Liver (tissue), 9 donors: ENCODE results near the gene RAB4B. TPM values are rescaled to one million over a fixed set of nuclear protein-coding genes. Genes with fewer than 3 reads are reported as not detected.

ENCODE experiments used
- DNase-seq: peaks from one replicate; pipeline ENCODE4 v3.0.0-alpha.2; 2017; ENCODE audit warnings: low spot score
- H3K27ac ChIP-seq, 2 donors: one replicate each; pipeline ENCODE4 v1.7.0; 2013; ENCODE audit warnings: inconsistent platforms in 2 of 2, low read length in 2 of 2, control low read depth in 1 of 2, low read depth in 1 of 2, mild to moderate bottlenecking in 1 of 2
- H3K27me3 ChIP-seq, 4 donors: one replicate each; pipeline versions ENCODE4 v1.6.1 to v1.7.0; 2013; ENCODE audit warnings: low read length in 3 of 4, inconsistent platforms in 1 of 4, mild to moderate bottlenecking in 1 of 4, moderate library complexity in 1 of 4; ENCODE audit not compliant: control insufficient read depth in 4 of 4, insufficient read depth in 4 of 4
- H3K36me3 ChIP-seq, 4 donors: one replicate each; pipeline versions ENCODE4 v1.6.1 to v1.7.0; 2013; ENCODE audit warnings: low read length in 3 of 4, mild to moderate bottlenecking in 3 of 4, low read depth in 1 of 4, moderate library complexity in 1 of 4; ENCODE audit not compliant: control insufficient read depth in 4 of 4, insufficient read depth in 3 of 4
- H3K4me1 ChIP-seq, 4 donors: one replicate each; pipeline versions ENCODE4 v1.6.1 to v1.7.0; 2013; ENCODE audit warnings: low read length in 3 of 4, mild to moderate bottlenecking in 3 of 4, moderate library complexity in 1 of 4; ENCODE audit not compliant: control insufficient read depth in 4 of 4, insufficient read depth in 4 of 4
- H3K4me3 ChIP-seq, 3 donors: one replicate each; pipeline versions ENCODE4 v1.6.1 to v1.7.0; 2013; ENCODE audit warnings: low read length in 3 of 3, control low read depth in 1 of 3, low read depth in 1 of 3, mild to moderate bottlenecking in 1 of 3
- H3K9ac ChIP-seq, 2 donors: one replicate each; pipeline ENCODE4 v1.7.0; 2013; ENCODE audit warnings: low read length in 2 of 2, mild to moderate bottlenecking in 2 of 2, moderate library complexity in 2 of 2, control low read depth in 1 of 2, low read depth in 1 of 2
- H3K9me3 ChIP-seq, 4 donors: one replicate each; pipeline versions ENCODE4 v1.6.1 to v1.7.0; 2013; ENCODE audit warnings: low read length in 3 of 4; ENCODE audit not compliant: control insufficient read depth in 4 of 4
- ATF3 ChIP-seq: IDR thresholded peaks from 2 replicates; pipeline ENCODE4 v1.6.1; 2016; ENCODE audit warnings: antibody characterized with exemption
- CTCF ChIP-seq: fragments of 150-350 bp; IDR thresholded peaks from 2 replicates; pipeline ENCODE4 v1.5.1; 2017; ENCODE audit warnings: improper control_type of control experiment, low read depth, low read length; ENCODE audit not compliant: missing input control
- EGR1 ChIP-seq, 2 donors: IDR thresholded peaks; 2 replicates each; pipeline ENCODE4 v1.6.1; 2016 to 2018; ENCODE audit warnings: antibody characterized with exemption in 2 of 2, low read depth in 2 of 2
- FOXA1 ChIP-seq: IDR thresholded peaks from 2 replicates; pipeline ENCODE4 v1.6.1; 2016; ENCODE audit warnings: antibody characterized with exemption
- FOXA2 ChIP-seq: IDR thresholded peaks from 2 replicates; pipeline ENCODE4 v1.6.1; 2016; ENCODE audit warnings: antibody characterized with exemption
- GABPA ChIP-seq, 2 donors: IDR thresholded peaks in 1 of 2; conservative IDR thresholded peaks in 1 of 2; 2 replicates each; pipeline ENCODE4 v1.6.1; 2016; ENCODE audit warnings: antibody characterized with exemption in 2 of 2, mild to moderate bottlenecking in 1 of 2, moderate library complexity in 1 of 2
- HNF4A ChIP-seq, 2 donors: conservative IDR thresholded peaks; 2 replicates each; pipeline ENCODE4 v1.6.1; 2016; ENCODE audit warnings: antibody characterized with exemption in 2 of 2, mild to moderate bottlenecking in 2 of 2
- HNF4G ChIP-seq: IDR thresholded peaks from 2 replicates; pipeline ENCODE4 v1.6.1; 2016; ENCODE audit warnings: antibody characterized with exemption
- JUND ChIP-seq, 2 donors: IDR thresholded peaks; 2 replicates each; pipeline ENCODE4 v1.6.1; 2016; ENCODE audit warnings: antibody characterized with exemption in 2 of 2
- MAX ChIP-seq: IDR thresholded peaks from 2 replicates; pipeline ENCODE4 v1.6.1; 2016; ENCODE audit warnings: antibody characterized with exemption
- NR2F2 ChIP-seq: IDR thresholded peaks from 2 replicates; pipeline ENCODE4 v1.6.1; 2016; ENCODE audit warnings: antibody characterized with exemption
- RAD21 ChIP-seq, 2 donors: IDR thresholded peaks; 2 replicates each; pipeline ENCODE4 v1.6.1; 2016; ENCODE audit warnings: antibody characterized with exemption in 2 of 2, mild to moderate bottlenecking in 2 of 2
- REST ChIP-seq: IDR thresholded peaks from 2 replicates; pipeline ENCODE4 v1.6.1; 2016; ENCODE audit warnings: antibody characterized with exemption, mild to moderate bottlenecking
- RXRA ChIP-seq, 2 donors: IDR thresholded peaks; 2 replicates each; pipeline ENCODE4 v1.6.1; 2017 to 2018; ENCODE audit warnings: antibody characterized with exemption in 2 of 2, mild to moderate bottlenecking in 1 of 2
- SP1 ChIP-seq: IDR thresholded peaks from 2 replicates; pipeline ENCODE4 v1.6.1; 2018; ENCODE audit warnings: antibody characterized with exemption, mild to moderate bottlenecking
- TAF1 ChIP-seq: conservative IDR thresholded peaks from 2 replicates; pipeline ENCODE4 v1.6.1; 2016; ENCODE audit warnings: antibody characterized with exemption, mild to moderate bottlenecking
- YY1 ChIP-seq: IDR thresholded peaks from 2 replicates; pipeline ENCODE4 v1.6.1; 2016; ENCODE audit warnings: antibody characterized with exemption, mild to moderate bottlenecking
- WGBS: extraction: QIAGEN DNeasy Blood & Tissue Kit; methylation state at CpG from one replicate; pipeline ENCODE4 v1.1.7; 2013; 5-methylcytosine and 5-hydroxymethylcytosine counted together
- polyA plus RNA-seq, 2 donors: library from polyadenylated mRNA; stranded (reverse) in 1 of 2; unstranded in 1 of 2; fragments of 200-250 nt in 1 of 2; fragments of >200 nt in 1 of 2; fragmentation: Nextera tagmentation in 1 of 2; extraction: Ambion mirVana in 1 of 2; gene quantifications; one replicate each; pipeline versions ENCODE4 v1.2.1 to v1.2.3, GENCODE V29; 2013 to 2015
- total RNA-seq, 2 donors: library from RNA; depleted of rRNA; stranded (reverse); fragments of >200 nt; gene quantifications; one replicate each; pipeline ENCODE4 v1.2.3, GENCODE V29; 2014
- TF ChIP-seq, protein P1 (sequence below): IDR thresholded peaks from 2 replicates; pipeline ENCODE4 v1.6.1; 2016; ENCODE audit warnings: antibody characterized with exemption
- donor health status: healthy.
- donor health status: healthy.
- donor health status: healthy.
- donor health status: healthy.
- donor health status: healthy.

RAB4B gene
- total and polyA plus RNA-seq, 4 donors = 5.5 to 16.9 (median 12.9) TPM

- peaks cover 3 to 38% (median 26%) of the 10 kb centered on the region in 4 donors for H3K4me1 ChIP-seq
- no peak for DNase-seq
- peak overlapping the region in 2 of 3 donors; percentile 12 to 29 for H3K4me3 ChIP-seq
- H3K36me3 ChIP-seq = peaks cover 8 to 25% (median 16%) of the 10 kb centered on the region in 4 donors
- no peaks in the 10 kb centered on the region for H3K9me3 ChIP-seq
- 55% methylated on average over 9 of the region's 9 CpGs for WGBS
- H3K27ac ChIP-seq = peak overlapping the region; percentile 49 to 70
- TF ChIP-seq RXRA (IDR thresholded peaks at IDR 0.05) (peak in 1 of 2 donors; percentile 65), REST (no peak), RAD21 (IDR thresholded peaks at IDR 0.05) (peak in 1 of 2 donors; percentile 60), FOXA1 (no peak), HNF4G (peak; percentile 88), SP1 (peak; percentile 90), YY1 (peak; percentile 68), EGR1 (IDR thresholded peaks at IDR 0.05; ENCODE audit: low read depth in 2 of 2) (peak in 1 of 2 donors; percentile 19), GABPA (IDR thresholded peaks at IDR 0.05 in 1 of 2, conservative IDR thresholded peaks at IDR 0.05 in 1 of 2) (peak in 1 of 2 donors; percentile 25), CTCF (no peak), HNF4A (conservative IDR thresholded peaks at IDR 0.05) (peak; percentile 93 to 95), JUND (IDR thresholded peaks at IDR 0.05) (peak in 1 of 2 donors; percentile 18), ATF3 (no peak), FOXA2 (no peak), MAX (peak; percentile 39), NR2F2 (peak; percentile 11), TAF1 (peak; percentile 33)
- TF ChIP-seq, protein P1, sequence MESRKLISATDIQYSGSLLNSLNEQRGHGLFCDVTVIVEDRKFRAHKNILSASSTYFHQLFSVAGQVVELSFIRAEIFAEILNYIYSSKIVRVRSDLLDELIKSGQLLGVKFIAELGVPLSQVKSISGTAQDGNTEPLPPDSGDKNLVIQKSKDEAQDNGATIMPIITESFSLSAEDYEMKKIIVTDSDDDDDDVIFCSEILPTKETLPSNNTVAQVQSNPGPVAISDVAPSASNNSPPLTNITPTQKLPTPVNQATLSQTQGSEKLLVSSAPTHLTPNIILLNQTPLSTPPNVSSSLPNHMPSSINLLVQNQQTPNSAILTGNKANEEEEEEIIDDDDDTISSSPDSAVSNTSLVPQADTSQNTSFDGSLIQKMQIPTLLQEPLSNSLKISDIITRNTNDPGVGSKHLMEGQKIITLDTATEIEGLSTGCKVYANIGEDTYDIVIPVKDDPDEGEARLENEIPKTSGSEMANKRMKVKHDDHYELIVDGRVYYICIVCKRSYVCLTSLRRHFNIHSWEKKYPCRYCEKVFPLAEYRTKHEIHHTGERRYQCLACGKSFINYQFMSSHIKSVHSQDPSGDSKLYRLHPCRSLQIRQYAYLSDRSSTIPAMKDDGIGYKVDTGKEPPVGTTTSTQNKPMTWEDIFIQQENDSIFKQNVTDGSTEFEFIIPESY = no peak
- H3K27me3 ChIP-seq = no peaks in the 10 kb centered on the region
- H3K9ac ChIP-seq = no peak overlapping the region
Observed at GRCh38 chr19:40754611-40755247, 23.3 kb upstream of the RAB4B start.
